ENCODE data around the gene KCND3.

Gene KCND3

GRCh38 chr1:111988377-111988742 is 1.1 kb downstream of the KCND3 start:
- DNase-seq: peak; percentile 30

DNA sequence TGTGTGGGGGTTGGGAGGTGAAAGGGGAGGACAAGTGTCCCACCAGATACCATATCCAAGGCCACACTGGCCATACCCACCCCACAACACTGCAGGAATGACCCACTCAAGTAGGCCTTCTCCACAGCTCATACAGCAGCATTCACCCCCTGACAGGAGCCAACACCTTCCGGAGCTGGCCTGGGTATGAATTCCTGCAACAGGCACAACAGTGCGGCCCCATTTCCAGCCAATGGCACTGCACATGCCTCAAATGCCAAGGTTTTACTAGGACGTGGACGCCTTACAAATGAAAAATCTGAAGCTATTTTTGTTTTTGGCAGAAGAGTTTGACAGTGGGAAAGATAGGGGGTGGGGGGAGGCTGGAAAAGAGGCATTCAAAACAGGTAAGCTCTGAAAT is 2.0 kb downstream of the KCND3 start:
- DNase-seq: no peak

DNA sequence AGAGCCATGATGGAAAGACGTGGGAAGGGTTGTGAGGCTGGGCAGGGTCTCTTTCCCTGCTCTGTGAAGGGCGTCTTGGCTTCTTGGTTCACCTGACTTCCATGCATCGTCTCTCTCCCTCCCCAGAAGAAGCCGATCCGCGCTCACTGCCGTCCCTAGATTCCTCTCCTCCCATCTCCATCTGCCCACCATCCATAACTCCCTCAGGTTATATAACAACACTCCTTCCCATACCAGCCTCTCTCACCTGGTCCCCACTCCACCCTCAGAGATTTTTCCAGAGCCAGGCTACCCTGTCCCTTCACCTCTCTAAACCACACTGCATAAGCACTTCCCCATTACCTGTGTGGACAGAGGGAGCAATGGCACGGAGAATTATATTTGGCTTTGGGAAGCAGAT is 6.0 kb downstream of the KCND3 start:
- DNase-seq: no peak

DNA sequence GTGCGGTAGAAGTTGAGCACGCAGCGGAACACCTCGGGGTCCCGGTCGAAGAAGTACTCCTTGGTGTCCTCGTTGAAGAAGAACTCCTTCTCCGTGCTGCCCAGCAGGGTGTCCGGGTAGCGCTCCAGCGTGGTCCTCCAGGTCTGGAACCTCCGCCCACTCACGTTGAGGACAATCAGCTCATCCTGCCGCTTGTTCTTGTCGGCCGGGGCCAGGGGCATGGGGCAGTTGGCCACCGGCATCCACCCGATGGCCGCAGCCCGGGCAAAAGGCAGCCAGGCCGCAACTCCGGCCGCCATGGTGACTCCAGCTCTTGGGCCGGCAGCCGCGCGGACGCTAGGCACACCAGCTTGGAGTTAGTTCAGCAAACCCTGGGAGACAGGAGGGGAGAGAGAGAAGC is 7.0 kb downstream of the KCND3 start:
- DNase-seq: no peak

DNA sequence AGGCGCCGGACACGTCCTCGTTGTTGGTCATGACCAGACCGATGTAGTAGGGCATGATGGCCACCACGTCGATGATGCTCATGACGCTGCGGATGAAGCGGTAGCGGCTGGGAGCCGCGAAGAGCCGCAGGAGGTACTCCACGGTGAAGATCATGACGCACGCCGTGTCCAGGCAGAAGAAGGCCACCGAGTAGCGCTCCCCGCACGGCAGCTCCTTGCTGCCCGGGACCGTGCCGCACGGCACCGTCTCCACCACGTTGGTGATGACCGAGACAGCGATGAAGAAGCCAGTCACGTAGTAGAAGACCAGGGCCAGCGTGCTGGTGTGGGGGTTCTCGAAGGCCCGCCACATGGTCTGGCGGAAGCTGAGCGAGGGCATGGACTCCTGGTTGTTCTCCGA is 7.6 kb downstream of the KCND3 start:
- DNase-seq: no peak

- no peak for DNase-seq
Measured at GRCh38 chr1:111981090-111981489, 8.4 kb downstream of the KCND3 start.

GRCh38 chr1:111980686-111981085 is 8.8 kb downstream of the KCND3 start:
- DNase-seq: peak; percentile 58

- peak; percentile 7 for DNase-seq
Measured at GRCh38 chr1:111978695-111979094, 10.8 kb downstream of the KCND3 start.

DNA sequence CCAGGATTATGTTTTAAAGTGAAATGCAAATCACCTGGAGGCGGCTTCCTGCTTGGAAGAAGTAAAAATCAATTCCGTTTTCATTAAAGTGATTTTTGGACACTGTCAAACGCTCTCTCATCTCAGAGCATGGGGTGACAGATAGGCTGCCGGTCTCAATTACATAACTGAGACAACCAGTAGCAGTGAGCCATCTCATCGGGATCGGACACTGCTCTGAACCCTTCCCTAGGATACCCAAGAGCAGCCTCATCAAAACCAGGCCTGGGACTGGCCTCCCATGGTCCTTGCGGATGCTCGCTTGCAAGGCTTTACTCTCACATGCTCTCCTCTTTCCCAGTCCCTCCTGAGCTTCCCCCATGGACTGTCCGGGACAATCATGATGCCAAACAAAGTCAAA is 12.1 kb downstream of the KCND3 start:
- no peak for DNase-seq

DNA sequence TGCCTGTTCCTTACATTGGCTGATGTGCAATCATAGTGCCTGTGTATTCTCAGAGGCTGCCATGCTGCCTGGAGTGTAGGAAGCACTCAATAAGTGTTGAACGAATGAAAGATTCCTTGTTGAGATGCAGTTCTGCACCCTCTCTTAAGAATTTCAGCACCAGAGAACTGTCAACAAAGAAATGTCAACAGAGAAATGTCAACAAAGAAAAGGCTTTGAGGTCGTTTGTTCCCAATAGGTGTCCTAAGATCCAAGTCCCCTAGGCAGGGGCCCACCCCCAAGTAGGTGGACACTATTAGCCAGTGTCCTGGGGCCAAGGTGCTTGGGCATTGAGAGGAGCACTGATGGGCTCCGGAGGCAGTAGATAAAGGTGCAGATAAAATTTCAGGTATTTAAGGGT is 12.6 kb downstream of the KCND3 start:
- DNase-seq: peak; percentile 52

DNA sequence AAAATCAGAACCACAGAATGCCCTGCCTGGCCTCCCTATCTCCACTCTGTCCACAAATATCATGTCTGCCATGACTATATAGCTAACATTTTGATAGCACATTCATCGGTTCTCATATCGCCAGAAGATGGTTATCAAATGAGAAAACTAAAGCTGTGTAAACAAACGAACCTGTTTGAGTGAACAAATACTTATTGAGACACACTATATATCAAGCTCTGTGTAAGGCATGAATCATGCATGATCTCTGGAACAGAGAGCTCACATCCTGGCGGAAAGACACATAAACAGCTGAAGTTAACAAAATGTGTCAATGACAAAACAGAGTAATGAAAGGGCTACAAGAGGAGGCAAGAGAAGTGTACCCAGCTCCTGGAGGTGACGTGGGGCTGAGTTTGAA is 13.1 kb downstream of the KCND3 start:
- peak; percentile 67 for DNase-seq

- DNase-seq: no peak
Measured at GRCh38 chr1:111973150-111973790, 16.2 kb downstream of the KCND3 start.

DNA sequence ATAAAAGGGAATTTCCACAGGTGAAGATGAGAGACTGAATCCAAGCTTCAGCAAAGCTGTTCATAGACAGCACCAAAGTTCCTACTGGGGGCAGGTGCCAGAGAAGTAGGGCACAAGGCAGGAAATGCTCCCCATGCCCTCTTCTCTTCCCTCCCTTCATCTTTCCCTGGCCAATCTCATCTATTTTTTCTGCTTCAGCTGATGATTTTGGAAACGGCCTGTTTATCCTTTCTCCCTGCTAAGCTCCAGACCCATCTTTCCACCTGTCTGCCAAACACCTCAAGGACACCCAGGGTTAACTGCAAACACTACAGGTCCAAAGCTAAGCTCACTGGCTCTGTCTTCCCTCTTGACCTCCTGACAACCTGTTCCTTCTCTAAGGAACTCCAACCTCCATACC is 18.1 kb downstream of the KCND3 start:
- no peak for DNase-seq

DNA sequence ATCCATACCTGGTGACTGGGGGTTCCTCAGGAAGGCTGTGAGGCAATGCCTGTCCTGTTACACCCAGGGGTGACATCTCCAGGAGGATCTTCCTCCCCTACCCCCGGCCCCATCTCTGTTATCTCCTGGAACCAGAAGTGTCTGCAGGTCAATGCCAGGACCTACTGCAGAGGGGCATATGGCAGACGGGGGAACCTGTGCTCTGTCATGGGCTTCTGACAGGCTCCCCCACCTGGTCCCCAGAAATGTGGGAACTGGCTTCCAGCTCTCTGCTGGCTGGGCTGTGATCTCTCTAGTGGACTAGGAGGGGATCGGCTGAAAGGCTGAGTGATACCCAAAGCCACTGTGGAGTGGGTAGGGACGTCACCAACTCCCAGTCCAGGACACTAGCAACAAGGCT is 21.0 kb downstream of the KCND3 start:
- no peak for DNase-seq

DNA sequence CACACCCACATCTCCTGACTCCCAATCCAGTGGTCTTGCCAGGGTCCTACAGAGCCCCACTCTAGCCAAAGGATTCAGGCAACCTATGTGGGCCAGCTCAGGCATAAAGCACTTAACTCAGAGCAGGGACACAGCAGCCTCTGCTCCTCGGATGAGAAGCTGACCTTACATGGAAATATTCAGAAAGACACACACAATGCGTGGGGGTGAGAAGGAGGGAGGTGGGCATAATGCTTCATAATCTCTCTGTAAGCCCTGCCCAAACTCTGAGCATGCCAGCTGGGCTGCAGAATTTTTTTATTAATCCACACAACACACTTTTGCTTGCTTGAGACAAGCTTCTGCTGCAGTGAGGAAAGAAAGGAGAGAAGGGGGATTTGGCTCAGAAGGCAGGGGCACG is 21.6 kb downstream of the KCND3 start:
- DNase-seq: no peak

DNA sequence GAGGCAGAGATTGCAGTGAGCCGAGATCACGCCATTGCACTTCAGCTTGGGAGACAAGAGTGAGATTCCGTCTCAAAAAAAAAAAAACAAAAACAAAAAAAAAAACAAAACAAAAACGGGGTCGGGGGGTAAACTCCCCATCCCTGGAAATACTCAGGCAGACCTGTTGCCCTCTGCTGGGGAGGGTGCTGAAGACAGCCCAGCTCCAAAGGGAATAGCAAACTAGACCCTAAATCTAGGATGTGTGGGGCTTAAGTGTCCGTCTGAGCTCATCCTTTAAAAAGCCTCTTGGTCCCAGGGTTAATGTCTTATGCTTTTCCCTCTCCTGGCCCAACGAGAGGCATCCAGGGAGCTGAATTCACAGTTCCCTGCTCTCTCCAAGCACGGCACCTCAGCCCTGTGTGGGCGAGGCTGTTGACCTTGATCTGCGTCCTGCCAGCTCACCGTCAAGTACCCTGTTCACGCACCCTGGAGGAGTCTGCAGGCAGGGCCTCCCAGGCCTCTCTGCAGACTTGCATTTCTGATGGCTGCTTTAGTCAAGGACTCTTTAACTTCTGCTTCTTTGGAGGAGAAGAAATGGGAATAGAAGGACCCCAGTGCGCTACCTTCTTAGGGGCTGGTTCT is 22.3 kb downstream of the KCND3 start:
- peak; percentile 13 for DNase-seq

GRCh38 chr1:111965781-111966443 is 23.6 kb downstream of the KCND3 start:
- DNase-seq: no peak

DNA sequence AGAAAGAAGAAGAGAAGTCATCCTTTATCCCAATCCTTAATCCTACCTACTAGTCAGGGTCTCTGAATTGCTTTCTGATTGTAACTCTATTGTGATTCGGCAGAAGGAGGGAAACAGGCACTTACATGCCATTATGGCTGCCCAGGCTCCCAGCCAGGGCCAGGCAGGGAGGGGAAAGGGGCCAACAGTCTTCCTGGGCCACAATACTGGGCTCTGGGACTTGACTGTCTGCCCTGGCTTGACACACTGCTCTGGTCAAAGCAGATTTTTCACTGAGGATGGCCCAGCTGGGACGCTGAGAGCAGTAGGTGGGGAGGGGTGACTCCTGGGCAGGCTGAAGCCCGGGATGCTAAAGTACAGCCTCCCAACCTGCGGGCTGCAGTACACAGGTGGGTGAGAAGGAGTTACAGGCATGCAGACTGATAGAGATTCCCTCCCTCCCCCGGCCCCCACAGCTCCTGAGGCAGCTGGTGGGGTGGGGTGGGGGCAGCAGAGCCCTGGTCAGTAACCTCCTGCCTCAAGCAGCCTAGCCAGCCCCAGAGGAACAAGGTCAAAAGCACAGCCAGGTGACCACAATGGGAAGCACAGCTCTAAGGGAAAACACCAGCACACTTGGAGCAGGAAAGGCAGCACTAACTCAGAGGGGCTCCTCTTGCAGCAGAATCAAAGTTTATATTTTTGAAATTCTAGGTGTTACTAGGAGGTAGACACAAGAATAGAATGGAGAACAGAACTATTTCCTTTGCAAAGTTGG is 25.3 kb downstream of the KCND3 start:
- DNase-seq: peak; percentile 40

DNA sequence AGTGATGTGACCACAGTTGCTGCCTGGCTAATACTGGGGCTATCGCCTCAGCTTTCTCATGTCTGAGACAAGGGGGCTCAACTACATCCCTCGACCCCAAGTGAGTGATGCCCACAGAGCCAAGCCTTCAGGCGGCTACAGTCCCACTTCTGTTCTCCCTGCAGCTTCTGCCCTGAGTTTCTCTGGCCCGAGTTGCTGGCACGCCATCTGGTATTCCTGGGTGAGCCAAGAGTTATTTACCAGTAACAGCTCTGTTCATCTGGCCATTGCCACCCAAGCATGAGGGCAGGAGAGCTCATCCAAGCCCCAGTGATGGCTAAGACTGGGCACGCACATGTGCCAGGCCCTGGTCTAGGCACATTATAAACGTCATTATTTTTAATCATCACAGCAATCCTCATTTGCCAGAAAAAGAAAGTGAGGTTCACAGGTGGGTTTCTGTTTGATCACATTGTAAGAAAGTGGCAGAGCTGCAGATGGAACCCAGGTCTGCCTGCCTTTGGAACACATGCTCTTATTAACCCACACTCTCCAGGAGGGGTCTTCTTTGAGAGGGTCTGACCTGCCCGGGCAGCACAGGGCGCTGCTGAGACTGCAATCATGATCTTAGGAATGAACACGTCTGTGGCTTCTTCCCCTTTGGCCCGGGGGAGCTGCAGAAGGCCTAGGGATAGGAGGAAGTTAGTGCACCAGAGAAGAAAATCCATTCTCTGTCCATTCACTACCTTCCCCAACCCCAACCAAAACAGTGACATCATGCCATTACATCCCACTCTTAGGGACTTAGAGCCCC is 27.5 kb downstream of the KCND3 start:
- DNase-seq: peak; percentile 68

DNA sequence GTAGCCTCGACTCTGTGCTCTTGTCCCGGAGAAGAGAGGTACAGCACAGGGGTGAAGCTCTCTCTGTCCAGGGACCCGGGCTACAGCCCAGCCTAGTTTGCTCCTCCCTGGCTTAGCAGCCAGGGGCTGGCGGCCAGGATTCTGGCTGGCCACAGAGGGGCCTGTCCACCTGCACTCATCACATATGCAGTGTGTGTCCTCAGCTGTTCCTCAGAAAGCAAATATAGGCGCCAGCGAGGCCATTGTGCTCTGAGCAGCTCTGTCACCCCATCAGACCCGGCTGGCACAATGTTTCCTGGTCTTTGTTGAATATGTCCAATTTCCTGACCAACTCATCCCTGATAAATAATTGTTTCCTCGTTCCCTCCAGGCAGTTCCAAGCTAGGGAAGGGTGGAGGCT is 28.5 kb downstream of the KCND3 start:
- DNase-seq: peak; percentile 85

- DNase-seq: no peak
Measured at GRCh38 chr1:111959436-111959835, 30.0 kb downstream of the KCND3 start.

DNA sequence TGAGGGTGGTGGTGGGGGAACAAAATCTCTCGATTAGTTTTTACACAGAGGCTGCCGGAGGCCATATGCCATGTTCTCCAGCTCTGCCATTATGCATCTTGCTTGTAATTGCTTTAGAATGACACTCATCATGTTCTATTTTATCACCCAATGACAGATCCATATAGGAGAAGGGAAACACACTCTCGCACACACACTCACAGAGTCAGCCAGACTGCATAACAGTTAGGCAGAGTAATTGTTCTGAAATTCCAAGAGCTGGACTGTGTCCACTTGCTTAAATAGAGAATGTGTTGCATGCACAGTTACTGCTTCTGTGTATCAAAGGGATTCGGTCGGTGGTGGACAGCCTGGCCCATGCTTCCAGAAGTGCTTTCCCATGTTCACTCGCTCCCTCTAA is 30.6 kb downstream of the KCND3 start:
- DNase-seq: peak; percentile 13

GRCh38 chr1:111958075-111958474 is 31.4 kb downstream of the KCND3 start:
- no peak for DNase-seq

Data from NCI-H1092 treated with DMSO at 0.1 percent for 48 hours (cell line).